AG09309 (cell line): Measurements from ENCODE around the gene CACNA1C.

Source experiments
- DNase-seq: peaks from one replicate; pipeline ENCODE4 v3.0.0-alpha.2; 2010; ENCODE audit warnings: low read depth
- H3K4me3 ChIP-seq: 2 replicates; pipeline ENCODE4 v1.5.1; 2011; ENCODE audit warnings: mild to moderate bottlenecking, low read depth, low read length, moderate library complexity; ENCODE audit not compliant: control insufficient read depth
- CTCF ChIP-seq: IDR thresholded peaks from 2 replicates; pipeline ENCODE4 v1.5.1; 2011; ENCODE audit warnings: mild to moderate bottlenecking, low read depth, low read length, inconsistent platforms; ENCODE audit not compliant: insufficient read depth, control insufficient read depth; ENCODE audit errors: missing control alignments

Gene CACNA1C

GRCh38 chr12:2642176-2642892 is 589.5 kb downstream of the CACNA1C start:
- no peak for DNase-seq
- H3K4me3 ChIP-seq, result no peak overlapping the region
- TF ChIP-seq CTCF, result no peak

- H3K4me3 ChIP-seq, result no peak overlapping the region
- no peak for DNase-seq
- TF ChIP-seq CTCF, result no peak
Observed at GRCh38 chr12:2642896-2643425, 590.2 kb downstream of the CACNA1C start.

GRCh38 chr12:2643576-2644135 is 590.9 kb downstream of the CACNA1C start:
- TF ChIP-seq CTCF, result no peak
- no peak overlapping the region for H3K4me3 ChIP-seq
- DNase-seq, result no peak

- no peak for DNase-seq
- no peak for TF ChIP-seq CTCF
- no peak overlapping the region for H3K4me3 ChIP-seq
Observed at GRCh38 chr12:2644683-2645405, 592.1 kb downstream of the CACNA1C start.

- no peak for DNase-seq
- no peak overlapping the region for H3K4me3 ChIP-seq
- TF ChIP-seq CTCF, result no peak
Observed at GRCh38 chr12:2645460-2645859, 592.7 kb downstream of the CACNA1C start.

- H3K4me3 ChIP-seq, result no peak overlapping the region
- no peak for DNase-seq
- no peak for TF ChIP-seq CTCF
Observed at GRCh38 chr12:2646341-2646740, 593.6 kb downstream of the CACNA1C start.
